ENCODE results near the gene ANAPC5.
"Not testable (repeated sequence)": the region's sequence is repeated elsewhere in the genome, so short reads cannot be mapped to it uniquely, and the experiment has no call there.

Gene ANAPC5

DNA sequence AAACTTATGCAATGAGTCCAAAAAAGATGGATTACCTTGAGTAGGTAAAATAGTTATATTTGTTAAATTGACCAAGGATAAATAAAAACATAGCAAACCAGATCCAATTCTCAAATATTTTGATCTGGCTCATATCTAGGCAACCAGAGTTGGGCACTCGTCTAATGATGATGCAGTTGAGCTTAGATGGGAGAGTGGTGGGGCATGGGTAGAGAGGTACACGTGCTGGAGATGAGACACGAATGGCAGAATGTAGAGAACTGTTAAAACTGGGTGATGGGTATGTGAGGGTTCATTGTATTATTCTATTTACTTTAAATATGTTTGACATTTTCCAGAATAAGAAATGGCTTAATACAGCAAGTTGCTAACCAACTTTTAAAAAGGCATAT is 40.1 kb upstream of the ANAPC5 start:
- H3K4me3 ChIP-seq (replicated peaks in 1 of 2; ENCODE audit: low read depth in 2 of 2, low read length in 2 of 2), result no peak overlapping the region
- no peak for DNase-seq (ENCODE audit: low read depth in 2 of 2)
- TF ChIP-seq, protein P1, sequence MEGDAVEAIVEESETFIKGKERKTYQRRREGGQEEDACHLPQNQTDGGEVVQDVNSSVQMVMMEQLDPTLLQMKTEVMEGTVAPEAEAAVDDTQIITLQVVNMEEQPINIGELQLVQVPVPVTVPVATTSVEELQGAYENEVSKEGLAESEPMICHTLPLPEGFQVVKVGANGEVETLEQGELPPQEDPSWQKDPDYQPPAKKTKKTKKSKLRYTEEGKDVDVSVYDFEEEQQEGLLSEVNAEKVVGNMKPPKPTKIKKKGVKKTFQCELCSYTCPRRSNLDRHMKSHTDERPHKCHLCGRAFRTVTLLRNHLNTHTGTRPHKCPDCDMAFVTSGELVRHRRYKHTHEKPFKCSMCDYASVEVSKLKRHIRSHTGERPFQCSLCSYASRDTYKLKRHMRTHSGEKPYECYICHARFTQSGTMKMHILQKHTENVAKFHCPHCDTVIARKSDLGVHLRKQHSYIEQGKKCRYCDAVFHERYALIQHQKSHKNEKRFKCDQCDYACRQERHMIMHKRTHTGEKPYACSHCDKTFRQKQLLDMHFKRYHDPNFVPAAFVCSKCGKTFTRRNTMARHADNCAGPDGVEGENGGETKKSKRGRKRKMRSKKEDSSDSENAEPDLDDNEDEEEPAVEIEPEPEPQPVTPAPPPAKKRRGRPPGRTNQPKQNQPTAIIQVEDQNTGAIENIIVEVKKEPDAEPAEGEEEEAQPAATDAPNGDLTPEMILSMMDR (IDR thresholded peaks at IDR 0.05; ENCODE audit: low read depth, low read length), result no peak

DNA sequence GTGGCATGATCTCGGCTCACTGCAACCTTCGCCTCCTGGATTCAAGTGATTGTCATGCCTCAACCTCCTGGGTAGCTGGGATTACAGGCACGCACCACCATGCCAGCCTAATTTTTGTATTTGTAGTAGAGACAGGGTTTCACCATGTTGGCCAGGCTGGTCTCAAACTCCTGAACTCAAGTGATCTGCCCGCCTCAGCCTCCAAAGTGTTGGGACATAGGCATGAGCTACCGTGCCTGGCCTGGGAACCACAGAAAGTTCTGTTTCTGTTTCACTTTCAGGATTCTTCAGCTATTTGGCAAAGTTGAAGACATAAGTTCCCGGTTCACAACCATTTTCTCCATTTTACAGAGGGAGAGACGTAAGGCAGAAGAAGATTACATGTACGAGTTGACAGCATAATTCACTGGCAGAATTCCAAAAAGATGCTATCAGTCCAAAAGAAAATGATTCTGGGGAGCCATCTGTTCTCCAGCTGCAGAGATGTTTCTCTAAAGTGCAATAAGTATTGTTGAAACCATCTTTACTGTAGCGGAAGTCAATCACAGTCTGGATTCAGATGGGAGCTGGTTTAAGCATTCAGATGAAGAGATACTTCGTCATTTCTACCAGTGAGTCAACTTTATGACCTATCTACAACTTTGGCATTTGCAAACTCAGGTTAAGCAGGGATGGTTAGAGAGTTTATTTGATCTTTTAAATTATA is 39.6 kb upstream of the ANAPC5 start:
- peak; percentile 58 to 77 for DNase-seq (ENCODE audit: low read depth in 2 of 2)
- TF ChIP-seq, protein P1 (IDR thresholded peaks at IDR 0.05; ENCODE audit: low read depth, low read length), result no peak
- H3K4me3 ChIP-seq (replicated peaks in 1 of 2; ENCODE audit: low read depth in 2 of 2, low read length in 2 of 2), result peak overlapping the region; percentile 2 to 9

DNA sequence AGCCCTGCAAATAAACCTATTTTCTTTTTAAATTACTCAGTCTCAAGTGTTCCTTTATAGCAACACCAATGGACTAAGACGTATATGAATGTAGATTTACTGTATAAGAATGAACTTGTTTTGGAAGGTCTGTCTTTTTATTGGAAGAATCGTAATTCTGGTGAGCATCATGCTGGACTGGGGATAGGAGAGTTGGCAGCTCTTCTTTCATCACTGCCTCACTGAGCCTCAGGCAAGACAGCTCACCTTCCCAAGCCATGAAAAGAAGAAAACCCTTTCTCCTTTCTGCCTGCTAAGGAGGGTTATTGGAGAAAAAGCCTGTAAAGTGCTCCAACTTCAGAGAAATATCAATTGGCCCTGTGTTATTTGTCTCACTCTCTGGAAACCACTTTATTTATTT is 38.6 kb upstream of the ANAPC5 start:
- TF ChIP-seq, protein P1 (IDR thresholded peaks at IDR 0.05; ENCODE audit: low read depth, low read length), result no peak
- no peak overlapping the region for H3K4me3 ChIP-seq (replicated peaks in 1 of 2; ENCODE audit: low read depth in 2 of 2, low read length in 2 of 2)
- DNase-seq (ENCODE audit: low read depth in 2 of 2), result no peak

DNA sequence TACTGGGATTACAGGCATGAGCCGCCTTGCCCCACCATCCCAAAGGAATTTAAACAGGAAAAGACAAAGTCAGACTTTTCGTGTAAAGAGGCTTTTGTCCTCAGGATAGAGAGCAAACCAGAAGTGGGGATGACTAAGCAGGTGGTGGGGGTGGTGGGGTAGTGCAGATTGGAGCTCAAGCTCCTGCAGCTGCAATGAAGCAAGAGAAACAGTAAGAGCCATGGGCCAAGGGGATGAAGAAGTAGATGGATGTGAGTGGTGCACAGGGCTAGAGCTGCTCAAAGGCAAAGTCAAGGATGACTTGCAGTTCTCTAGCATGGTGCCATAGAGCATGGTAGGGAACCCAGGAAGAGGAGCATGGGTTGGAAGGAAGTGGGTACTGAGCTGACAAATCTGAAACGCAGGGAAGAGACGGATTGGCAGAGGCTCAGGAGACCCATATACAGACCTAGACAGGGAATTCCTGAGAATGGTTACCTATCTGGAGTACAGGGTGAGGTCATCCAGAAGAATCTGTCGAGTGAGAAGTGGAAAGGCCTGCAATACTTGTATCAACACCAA is 36.3 kb upstream of the ANAPC5 start:
- H3K4me3 ChIP-seq (replicated peaks in 1 of 2; ENCODE audit: low read depth in 2 of 2, low read length in 2 of 2), result no peak overlapping the region
- peak; percentile 42 to 77 for DNase-seq (ENCODE audit: low read depth in 2 of 2)
- TF ChIP-seq, protein P1 (IDR thresholded peaks at IDR 0.05; ENCODE audit: low read depth, low read length), result no peak

DNA sequence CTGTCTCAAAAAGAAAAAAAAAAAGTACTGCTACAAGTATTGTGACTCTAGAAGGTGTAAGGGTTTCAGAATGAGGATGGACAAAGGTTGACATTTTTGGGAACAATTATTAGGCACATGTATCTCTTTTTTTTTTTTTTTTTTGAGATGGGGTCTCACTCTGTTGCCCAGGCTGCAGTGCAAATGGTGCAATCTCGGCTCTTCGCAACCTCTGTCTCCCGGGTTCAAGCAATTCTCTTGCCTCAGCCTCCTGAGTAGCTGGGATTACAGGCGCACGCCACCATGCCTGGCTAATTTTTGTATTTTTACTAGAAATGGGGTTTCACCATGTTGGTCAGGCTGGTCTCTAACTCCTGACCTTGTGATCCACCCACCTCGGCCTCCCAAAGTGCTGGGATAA is 32.7 kb upstream of the ANAPC5 start:
- H3K4me3 ChIP-seq (replicated peaks in 1 of 2; ENCODE audit: low read depth in 2 of 2, low read length in 2 of 2); DNase-seq (ENCODE audit: low read depth in 2 of 2): not testable (repeated sequence)

DNA sequence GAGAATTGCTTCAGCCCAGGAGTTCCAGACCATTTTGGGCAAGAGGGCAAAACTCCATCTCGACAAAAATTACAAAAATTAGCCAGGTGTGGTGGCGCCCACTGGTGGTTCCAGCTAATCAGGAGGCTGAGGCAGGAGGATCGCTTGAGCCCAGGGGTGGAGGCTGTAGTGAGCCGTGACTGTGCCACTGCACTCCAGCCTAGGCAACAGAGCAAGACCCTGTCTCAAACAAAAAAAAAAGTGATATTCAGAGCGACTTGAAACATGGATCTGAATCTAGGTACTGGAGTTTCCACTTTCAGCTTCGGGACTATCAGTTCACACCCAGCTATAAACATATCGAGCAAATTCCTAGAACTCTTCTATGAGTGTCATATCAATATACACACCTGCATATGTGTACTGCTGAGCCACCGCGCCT is 31.4 kb upstream of the ANAPC5 start:
- H3K4me3 ChIP-seq (replicated peaks in 1 of 2; ENCODE audit: low read depth in 2 of 2, low read length in 2 of 2), result no peak overlapping the region
- TF ChIP-seq, protein P1 (IDR thresholded peaks at IDR 0.05; ENCODE audit: low read depth, low read length), result peak; percentile 10
- DNase-seq (ENCODE audit: low read depth in 2 of 2), result no peak

DNA sequence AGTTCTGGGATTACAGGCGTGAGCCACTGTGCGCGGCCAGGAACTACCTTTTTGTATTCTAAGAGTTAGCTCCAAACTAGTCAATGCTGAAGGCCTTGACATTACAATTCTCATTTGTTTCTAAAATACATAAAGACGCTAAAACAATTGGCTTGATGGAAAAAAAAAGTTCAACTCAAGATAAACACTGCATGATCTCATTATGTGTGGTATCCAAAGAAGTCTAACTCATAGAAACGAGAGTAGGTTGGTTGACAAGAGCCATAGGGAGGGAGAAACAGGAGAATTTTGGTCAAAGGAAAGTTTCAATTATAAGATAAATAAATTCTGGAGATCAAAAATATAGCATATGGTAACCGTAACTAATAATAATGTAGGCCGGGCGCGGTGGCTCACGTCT is 27.7 kb upstream of the ANAPC5 start:
- TF ChIP-seq, protein P1 (IDR thresholded peaks at IDR 0.05; ENCODE audit: low read depth, low read length), result no peak
- no peak overlapping the region for H3K4me3 ChIP-seq (replicated peaks in 1 of 2; ENCODE audit: low read depth in 2 of 2, low read length in 2 of 2)

More for the DNA sequence above, 27.7 kb upstream of the ANAPC5 start:
- DNase-seq (ENCODE audit: low read depth in 2 of 2), result no peak
